ENCODE data around the gene CCR9. TPM values are rescaled to one million over a fixed set of nuclear protein-coding genes. Genes with fewer than 3 reads are reported as not detected.

Gene CCR9
- total and polyA plus RNA-seq, 10 of the 15 experiments (the other 5 are each of a cell fraction or from before 2014, with no cell fraction given): 0.05 to 3.9 (median 2.4) TPM

DNA sequence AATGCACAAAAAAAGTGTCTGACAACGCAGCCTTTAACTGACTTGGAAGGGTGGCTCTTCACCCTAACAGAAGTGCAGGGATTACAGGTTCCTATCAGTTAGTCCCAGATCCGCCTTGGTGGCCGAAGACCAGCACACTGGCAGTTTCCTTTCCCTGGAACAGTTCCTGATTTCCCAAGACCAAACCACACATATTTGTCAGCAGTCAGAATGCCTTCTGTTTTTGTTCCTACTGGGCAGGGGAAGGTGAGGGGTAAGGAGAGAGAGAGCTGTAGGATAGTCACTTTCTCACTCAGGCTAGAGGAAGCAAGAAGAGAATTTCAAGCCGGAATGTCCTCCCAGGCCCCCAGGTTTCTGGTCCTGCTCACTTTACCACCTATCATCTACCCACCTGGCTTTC, 66.1 kb downstream of the CCR9 start:
- Histone ChIP-seq H3K36me3 (ENCODE audit: control insufficient read depth in 2 of 2, insufficient read depth in 2 of 2, low read length in 1 of 2) (peaks cover 18 to 43% of the 10 kb centered on the region in 2 experiments), H2AFZ (ENCODE audit: control insufficient read depth, low read depth, low read length) (no peak overlapping the region), H3K79me2 (ENCODE audit: control insufficient read depth, insufficient read depth, low read length) (no peaks in the 10 kb centered on the region), H4K20me1 (ENCODE audit: control insufficient read depth, insufficient read depth) (no peaks in the 10 kb centered on the region), H3K4me1 (ENCODE audit: control insufficient read depth, insufficient read depth, low read length) (no peaks in the 10 kb centered on the region), H3K9me3 (replicated peaks; ENCODE audit: control insufficient read depth, insufficient read depth, low read length) (no peaks in the 10 kb centered on the region), H3K4me3 (no peak overlapping the region), H3K27ac (ENCODE audit: control insufficient read depth, insufficient read depth) (no peak overlapping the region), H3K4me2 (ENCODE audit: control insufficient read depth, insufficient read depth) (no peak overlapping the region), H3K27me3 (replicated peaks in 1 of 2; ENCODE audit: control insufficient read depth in 2 of 2, insufficient read depth in 2 of 2, low read length in 1 of 2) (no peaks in the 10 kb centered on the region), H3K9ac (ENCODE audit: control insufficient read depth, insufficient read depth, low read length) (no peak overlapping the region)
- WGBS (ENCODE audit: insufficient coverage, insufficient replicate concordance, low lambda C conversion rate, missing lambda C conversion rate): 86% methylated on average over 4 of the region's 4 CpGs
- DNase-seq (ENCODE audit: low read depth, low spot score) (no peak), ATAC-seq (no peak), FAIRE-seq (no peak)
- ChIA-PET SMC1A (ENCODE audit: uncharacterized antibody, unreplicated experiment) (interaction anchor here (0.7 to 5.0 kb wide), 8 partner anchors 9 to 233 kb away, joined by 3 to 39 read pairs (median 4); no protein-coding TSS in a partner anchor), RAD21 (ENCODE audit: unreplicated experiment) (interaction anchor here (1.6 to 2.2 kb wide), 4 partner anchors 9 to 124 kb away, joined by 3 to 11 read pairs (median 8); partner anchors contain the start of gene CXCR6), POLR2A (interaction anchor here (0.6 to 2.0 kb wide), 2 partner anchors 10 to 405 kb away, joined by 4 to 7 read pairs; no protein-coding TSS in a partner anchor), CTCF (interaction anchor here (1.2 to 5.9 kb wide), 7 partner anchors 10 to 208 kb away, joined by 3 to 53 read pairs (median 4); partner anchors contain the start of genes CXCR6 and FYCO1)
- intact Hi-C loops (cut with micrococcal nuclease; ENCODE audit: unreplicated experiment) (no loop called here), in situ Hi-C loops (cut with MboI) (no loop called here)
- TF ChIP-seq ZNF274 (IDR thresholded peaks at IDR 0.05; ENCODE audit: insufficient read depth, insufficient read length) (no peak), DPF2 (IDR thresholded peaks at IDR 0.05) (no peak), RB1 (IDR thresholded peaks at IDR 0.05; ENCODE audit: borderline replicate concordance) (no peak), BCL3 (IDR thresholded peaks at IDR 0.05; ENCODE audit: borderline replicate concordance, insufficient read depth, low read depth, low read length, poor library complexity, severe bottlenecking) (no peak), BMI1 (IDR thresholded peaks at IDR 0.05; ENCODE audit: borderline replicate concordance) (no peak), USF1 (IDR thresholded peaks at IDR 0.05; ENCODE audit: borderline replicate concordance, extremely low read length, insufficient read depth, low read depth, low read length) (no peak), NFIC (IDR thresholded peaks at IDR 0.05; ENCODE audit: low read depth, low read length) (no peak), ZNF207 (IDR thresholded peaks at IDR 0.05; ENCODE audit: borderline replicate concordance) (no peak), ZZZ3 (IDR thresholded peaks at IDR 0.05; ENCODE audit: control insufficient read depth, insufficient read length, low read depth) (no peak), CUX1 (IDR thresholded peaks at IDR 0.05; ENCODE audit: insufficient replicate concordance, low read depth, low read length) (no peak), NRF1 (conservative IDR thresholded peaks at IDR 0.05; ENCODE audit: low read depth, low read length) (no peak), MYC (IDR thresholded peaks at IDR 0.05; ENCODE audit: insufficient read depth, insufficient read length, insufficient replicate concordance, low read length, severe bottlenecking) (no peak)
- BruUV-seq (replicated peaks): no TSS peak
